ENCODE data around the gene YBX1. TPM values are rescaled to one million over a fixed set of nuclear protein-coding genes. Genes with fewer than 3 reads are reported as not detected.

YBX1 gene
- total and polyA plus RNA-seq, 2 donors (not counting 1 experiment from before 2014, with no cell fraction given) = 164 to 345 TPM

- H3K79me2 ChIP-seq (ENCODE audit: control insufficient read depth, insufficient read depth, low read length) = no peaks in the 10 kb centered on the region
- no peak overlapping the region for H3K27ac ChIP-seq (ENCODE audit: low read length in 2 of 2)
- peaks cover 24 to 60% of the 10 kb centered on the region in 2 experiments for H3K36me3 ChIP-seq (replicated peaks in 1 of 2; ENCODE audit: control extremely low read depth in 1 of 2, control insufficient read depth in 1 of 2, extremely low read depth in 1 of 2, insufficient read depth in 2 of 2, low read length in 1 of 2)
- no peaks in the 10 kb centered on the region for H3K27me3 Mint-ChIP-seq
- peaks cover 2% of the 10 kb centered on the region for H3K9me3 Mint-ChIP-seq (ENCODE audit: insufficient read depth)
- intact Hi-C loops (cut with micrococcal nuclease) = no loop called here
- no peak overlapping the region for H2AFZ ChIP-seq (ENCODE audit: insufficient read depth, low read depth, low read length, poor library complexity, severe bottlenecking)
- TF ChIP-seq EZH2 (IDR thresholded peaks at IDR 0.05; ENCODE audit: borderline replicate concordance, insufficient read depth, low read depth, low read length, poor library complexity, severe bottlenecking) (no peak), CTCF (IDR thresholded peaks at IDR 0.05) (no peak)
- no CpG with 5 or more reads among the region's 1 CpG for WGBS (ENCODE audit: insufficient coverage)
- H3K4me3 ChIP-seq (ENCODE audit: control extremely low read depth in 1 of 5, extremely low read depth in 1 of 5, insufficient read depth in 1 of 5, low read depth in 2 of 5, low read length in 4 of 5) = no peak overlapping the region
- no peak overlapping the region for H3K9ac ChIP-seq (ENCODE audit: low read length)
- no peaks in the 10 kb centered on the region for H4K20me1 ChIP-seq (ENCODE audit: control insufficient read depth, insufficient read depth, low read length, poor library complexity, severe bottlenecking)
- H3K4me1 Mint-ChIP-seq = peaks cover 4% of the 10 kb centered on the region
- peaks cover 0 to 3% (median 0%) of the 10 kb centered on the region in 3 donors for H3K9me3 ChIP-seq (ENCODE audit: control extremely low read depth in 1 of 3, control insufficient read depth in 2 of 3, insufficient read depth in 1 of 3, low read length in 2 of 3)
- no peaks in the 10 kb centered on the region for H3K4me1 ChIP-seq (ENCODE audit: control insufficient read depth in 2 of 2, insufficient read depth in 2 of 2, low read length in 2 of 2)
- no peak overlapping the region for H3K4me3 Mint-ChIP-seq
- CTCF ChIA-PET = interaction anchor here (0.9 to 1.5 kb wide), 2 partner anchors 13 to 175 kb away, joined by 4 read pairs; partner anchors contain the start of gene P3H1
- POLR2A ChIA-PET = no interaction called here
- no peak for DNase-seq
- H3K27me3 ChIP-seq (replicated peaks in 1 of 4; ENCODE audit: control extremely low read depth in 1 of 4, control insufficient read depth in 3 of 4, insufficient read depth in 4 of 4, low read length in 3 of 4) = no peaks in the 10 kb centered on the region
- no peak for ATAC-seq (ENCODE audit: low read depth)
- no peak overlapping the region for H3K4me2 ChIP-seq (replicated peaks; ENCODE audit: low read depth, low read length, poor library complexity, severe bottlenecking)
- H3K27ac Mint-ChIP-seq = no peak overlapping the region
Observed at GRCh38 chr1:42753070-42753469, 70.9 kb downstream of the YBX1 start.

Other genes starting within 250 kb of the YBX1 start
- gene ZMYND12, start 226.4 kb upstream of the YBX1 start, total RNA-seq = 0.27 and 0.79 TPM in 2 replicates
- gene ZMYND12, start 226.4 kb upstream of the YBX1 start, polyA plus RNA-seq = 0.34 and 0.65 TPM in 2 replicates
- 68.2 and 74.9 TPM in 2 replicates for gene PPCS, start 225.9 kb upstream of the YBX1 start, total RNA-seq
- 63.1 and 88.4 TPM in 2 replicates for gene PPCS, start 225.9 kb upstream of the YBX1 start, polyA plus RNA-seq
- 7.4 and 9.8 TPM in 2 replicates for gene CCDC30, start 219.1 kb upstream of the YBX1 start, total RNA-seq
- gene CCDC30, start 219.1 kb upstream of the YBX1 start, polyA plus RNA-seq = 1.2 and 1.4 TPM in 2 replicates
- 48.8 and 50.3 TPM in 2 replicates for gene PPIH, start 24.0 kb upstream of the YBX1 start, total RNA-seq
- 42.4 and 51.4 TPM in 2 replicates for gene PPIH, start 24.0 kb upstream of the YBX1 start, polyA plus RNA-seq
- gene CLDN19, start 57.8 kb downstream of the YBX1 start, total RNA-seq = not detected in 2 replicates
- gene CLDN19, start 57.8 kb downstream of the YBX1 start, polyA plus RNA-seq = 0.03 TPM in 1 of 2 replicates, not detected in the other
- gene P3H1, start 84.6 kb downstream of the YBX1 start, total RNA-seq = 42.2 and 46.1 TPM in 2 replicates
- gene P3H1, start 84.6 kb downstream of the YBX1 start, polyA plus RNA-seq = 51.3 and 52.1 TPM in 2 replicates
- 13.1 and 17.1 TPM in 2 replicates for gene C1orf50, start 84.8 kb downstream of the YBX1 start, total RNA-seq
- gene C1orf50, start 84.8 kb downstream of the YBX1 start, polyA plus RNA-seq = 2.7 and 4.5 TPM in 2 replicates
- gene TMEM269, start 102.6 kb downstream of the YBX1 start, total RNA-seq = 0.46 and 0.47 TPM in 2 replicates
- gene TMEM269, start 102.6 kb downstream of the YBX1 start, polyA plus RNA-seq = 0.21 and 0.32 TPM in 2 replicates
- gene ERMAP, start 134.7 kb downstream of the YBX1 start, total RNA-seq = 13.1 and 13.5 TPM in 2 replicates
- gene ERMAP, start 134.7 kb downstream of the YBX1 start, polyA plus RNA-seq = 4.9 and 6.8 TPM in 2 replicates
- gene SVBP, start 135.0 kb downstream of the YBX1 start, total RNA-seq = 21.9 and 23.2 TPM in 2 replicates
- gene SVBP, start 135.0 kb downstream of the YBX1 start, polyA plus RNA-seq = 12.4 and 12.6 TPM in 2 replicates
- 17.1 and 18.4 TPM in 2 replicates for gene ZNF691, start 164.2 kb downstream of the YBX1 start, total RNA-seq
- 8.3 and 12.4 TPM in 2 replicates for gene ZNF691, start 164.2 kb downstream of the YBX1 start, polyA plus RNA-seq

All from B cell (primary cell).